HG03521 (cell line): Measurements from ENCODE around the gene ZNF318.
"Not testable (repeated sequence)": the region's sequence is repeated elsewhere in the genome, so short reads cannot be mapped to it uniquely, and the experiment has no call there.

Source experiments
- ATAC-seq: cut with Tn5 transposase; IDR thresholded peaks from one replicate; pipeline ENCODE4 v1.9.1; 2021; ENCODE audit warnings: mild to moderate bottlenecking, moderate library complexity; ENCODE audit not compliant: unreplicated experiment

Gene ZNF318

GRCh38 chr6:43347021-43347420, 22.4 kb downstream of the ZNF318 start:
- ATAC-seq = no peak

- ATAC-seq = not testable (repeated sequence)
These were observed 23.2 kb downstream of the ZNF318 start for GRCh38 chr6:43346243-43346642.

GRCh38 chr6:43339168-43339567, 30.3 kb downstream of the ZNF318 start:
- peak; percentile 53 for ATAC-seq

GRCh38 chr6:43338243-43338642, 31.2 kb downstream of the ZNF318 start:
- no peak for ATAC-seq

- no peak for ATAC-seq
These were observed 33.1 kb downstream of the ZNF318 start for GRCh38 chr6:43336382-43336781.

GRCh38 chr6:43335469-43335868, 34.0 kb downstream of the ZNF318 start:
- no peak for ATAC-seq

GRCh38 chr6:43334466-43335095, 34.9 kb downstream of the ZNF318 start:
- ATAC-seq = no peak

GRCh38 chr6:43331891-43332290, 37.6 kb downstream of the ZNF318 start:
- no peak for ATAC-seq

GRCh38 chr6:43331470-43331869, 38.0 kb downstream of the ZNF318 start:
- ATAC-seq = no peak

- no peak for ATAC-seq
These were observed 40.9 kb downstream of the ZNF318 start for GRCh38 chr6:43328528-43328927.

- ATAC-seq = no peak
These were observed 43.6 kb downstream of the ZNF318 start for GRCh38 chr6:43325876-43326275.

- no peak for ATAC-seq
These were observed 51.4 kb downstream of the ZNF318 start for GRCh38 chr6:43318011-43318410.

- no peak for ATAC-seq
These were observed 55.6 kb downstream of the ZNF318 start for GRCh38 chr6:43313813-43314212.

- ATAC-seq = no peak
These were observed 57.8 kb downstream of the ZNF318 start for GRCh38 chr6:43311666-43312065.

- ATAC-seq = no peak
These were observed 58.8 kb downstream of the ZNF318 start for GRCh38 chr6:43310624-43311023.

GRCh38 chr6:43310134-43310533, 59.3 kb downstream of the ZNF318 start:
- ATAC-seq = no peak

GRCh38 chr6:43308990-43309477, 60.4 kb downstream of the ZNF318 start:
- ATAC-seq = no peak

- peak; percentile 28 for ATAC-seq
These were observed 61.1 kb downstream of the ZNF318 start, which contains the start of gene CRIP3 for GRCh38 chr6:43308101-43308989. Gene CRIP3, minus strand, starts transcription at chr6:43308826. Its CDS starts 34 bp downstream, at chr6:43308792.

- no peak for ATAC-seq
These were observed 61.9 kb downstream of the ZNF318 start for GRCh38 chr6:43307451-43308100.

GRCh38 chr6:43306086-43306485, 63.4 kb downstream of the ZNF318 start:
- ATAC-seq = no peak

- ATAC-seq = no peak
These were observed 64.6 kb downstream of the ZNF318 start for GRCh38 chr6:43304882-43305281.
